Gastrocnemius medialis (tissue), 4 donors: ENCODE data around the gene IFIT5.

Source experiments
- CTCF ChIP-seq, 5 experiments: fragments of 450-650 bp in 3 of 5; fragments of 200-600 bp in 2 of 5; sonication (generic) in 2 of 5; IDR thresholded peaks in 4 of 5; conservative IDR thresholded peaks in 1 of 5; 1 replicate in 4 of 5; 2 replicates in 1 of 5; pipeline ENCODE4 v1.5.1; 2016 to 2019; ENCODE audit warnings: antibody characterized with exemption in 5 of 5, mild to moderate bottlenecking in 3 of 5, moderate library complexity in 3 of 5
- POLR2A ChIP-seq, 2 donors: fragments of 450-650 bp; IDR thresholded peaks; one replicate each; pipeline ENCODE4 v1.6.1; 2017; ENCODE audit warnings: antibody characterized with exemption in 2 of 2, mild to moderate bottlenecking in 2 of 2, moderate library complexity in 2 of 2

DNA sequence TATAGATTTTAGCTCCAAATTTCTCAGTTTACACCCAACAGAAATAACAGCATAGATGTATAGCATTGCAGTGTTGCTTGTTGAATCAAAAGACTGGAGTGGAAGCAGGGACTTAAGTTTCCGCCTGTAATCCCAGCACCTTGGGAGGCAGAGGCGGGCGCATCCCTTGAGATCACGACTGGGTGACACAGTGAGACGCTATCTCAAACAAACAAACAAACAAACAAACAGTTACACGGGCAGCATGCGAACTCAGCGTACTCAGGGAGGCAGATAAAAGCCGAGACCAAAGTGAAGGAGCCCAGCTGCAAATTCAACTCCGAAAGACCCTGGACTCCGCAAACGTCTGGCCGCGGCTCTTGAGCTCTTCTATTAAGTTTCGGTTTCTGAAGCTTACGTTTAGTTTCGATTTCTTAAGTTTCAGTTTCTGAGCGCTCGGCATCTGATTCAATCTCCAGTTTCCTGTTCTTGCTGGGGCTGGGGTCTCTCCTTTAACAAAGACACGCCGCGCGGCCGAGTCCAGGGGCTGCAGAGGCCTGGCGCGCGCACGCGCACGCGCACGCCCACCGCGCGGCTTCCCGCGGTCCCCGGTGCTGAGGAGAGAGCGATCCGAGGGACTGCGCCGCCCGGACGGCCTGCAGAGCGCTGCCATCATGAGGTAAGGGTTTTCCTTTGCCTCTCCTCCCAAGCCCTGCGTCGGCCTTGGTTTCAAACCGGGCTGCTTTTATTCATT, at the start of gene IFIT5:
- TF ChIP-seq CTCF (IDR thresholded peaks at IDR 0.05 in 4 of 5, conservative IDR thresholded peaks at IDR 0.05 in 1 of 5) (no peak), POLR2A (IDR thresholded peaks at IDR 0.05) (peak; percentile 35 to 55)
